GM12875 (cell line): ENCODE data around the gene CPD.
"Not testable (repeated sequence)": the region's sequence is repeated elsewhere in the genome, so short reads cannot be mapped to it uniquely, and the experiment has no call there.

Source experiments
- H3K4me3 ChIP-seq: one replicate; pipeline ENCODE4 v1.5.1; 2011; ENCODE audit warnings: low read depth, low read length, control low read depth
- CTCF ChIP-seq: IDR thresholded peaks from 2 replicates; pipeline ENCODE4 v1.5.1; 2011; ENCODE audit warnings: low read depth, mild to moderate bottlenecking, control low read depth, inconsistent platforms, low read length, moderate library complexity, borderline replicate concordance; ENCODE audit not compliant: insufficient read depth

Gene CPD

GRCh38 chr17:30339086-30339485 lies 39.6 kb upstream of the CPD start:
- no peak for TF ChIP-seq CTCF
- H3K4me3 ChIP-seq: no peak overlapping the region

GRCh38 chr17:30340801-30341356 lies 37.8 kb upstream of the CPD start:
- no peak overlapping the region for H3K4me3 ChIP-seq
- TF ChIP-seq CTCF: no peak

- no peak for TF ChIP-seq CTCF
- H3K4me3 ChIP-seq: no peak overlapping the region
Measured at GRCh38 chr17:30341703-30342249, 37.0 kb upstream of the CPD start.

GRCh38 chr17:30343244-30343643 lies 35.5 kb upstream of the CPD start:
- not testable (repeated sequence) for H3K4me3 ChIP-seq

- TF ChIP-seq CTCF: no peak
- no peak overlapping the region for H3K4me3 ChIP-seq
Measured at GRCh38 chr17:30343796-30344195, 34.9 kb upstream of the CPD start.

- TF ChIP-seq CTCF: no peak
- H3K4me3 ChIP-seq: no peak overlapping the region
Measured at GRCh38 chr17:30344283-30345088, 34.2 kb upstream of the CPD start.

GRCh38 chr17:30345089-30345433 lies 33.7 kb upstream of the CPD start:
- TF ChIP-seq CTCF: no peak
- no peak overlapping the region for H3K4me3 ChIP-seq
